Mononuclear cell (primary cell): ENCODE measurements around the gene IGF1. TPM values are rescaled to one million over a fixed set of nuclear protein-coding genes. Genes with fewer than 3 reads are reported as not detected.

Experiments
- H3K27me3 ChIP-seq: 2 replicates; pipeline ENCODE4 v1.6.0; 2011; ENCODE audit warnings: low read length, control low read depth; ENCODE audit not compliant: insufficient read depth
- H3K4me1 ChIP-seq: 2 replicates; pipeline ENCODE4 v1.5.1; 2011; ENCODE audit warnings: mild to moderate bottlenecking, low read length, control low read depth; ENCODE audit not compliant: insufficient read depth
- H3K4me3 ChIP-seq: 2 replicates; pipeline ENCODE4 v1.5.1; 2011; ENCODE audit warnings: mild to moderate bottlenecking, low read length, moderate library complexity
- H3K9me3 ChIP-seq: 2 replicates; pipeline ENCODE4 v1.5.1; 2011; ENCODE audit warnings: low read depth, mild to moderate bottlenecking, control low read depth, low read length
- total RNA-seq: library from RNA; depleted of rRNA; stranded (reverse); fragments of >200 nt; gene quantifications from one replicate; pipeline ENCODE4 v1.2.3, GENCODE V29; 2012

The IGF1 gene
- total RNA-seq, 1 donor = not detected

GRCh38 chr12:102433304-102433703 lies 47.1 kb downstream of the IGF1 start:
- Histone ChIP-seq H3K4me3 (no peak overlapping the region), H3K27me3 (no peaks in the 10 kb centered on the region), H3K4me1 (no peaks in the 10 kb centered on the region), H3K9me3 (no peaks in the 10 kb centered on the region)

DNA sequence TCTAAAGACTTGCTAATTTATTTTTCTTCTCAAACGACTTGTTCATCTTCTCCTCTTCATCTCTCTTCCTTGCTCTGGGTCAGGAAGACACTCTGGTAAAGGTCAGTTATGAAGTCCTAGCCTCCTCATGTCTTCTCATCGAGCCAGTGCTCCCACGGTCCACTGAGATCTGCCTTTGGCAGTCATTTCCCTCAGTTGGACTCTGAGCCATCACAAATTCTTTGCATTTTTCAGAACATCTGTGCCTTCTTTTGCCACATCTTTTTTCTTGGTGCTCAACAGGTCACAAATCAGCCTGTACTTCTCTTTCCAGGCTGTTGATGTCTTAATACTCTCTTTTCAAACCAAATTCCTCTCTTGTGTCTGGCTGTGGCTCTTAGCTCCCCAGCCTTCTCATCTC lies 49.7 kb downstream of the IGF1 start:
- Histone ChIP-seq H3K27me3 (no peaks in the 10 kb centered on the region), H3K4me1 (no peaks in the 10 kb centered on the region), H3K9me3 (no peaks in the 10 kb centered on the region), H3K4me3 (no peak overlapping the region)

DNA sequence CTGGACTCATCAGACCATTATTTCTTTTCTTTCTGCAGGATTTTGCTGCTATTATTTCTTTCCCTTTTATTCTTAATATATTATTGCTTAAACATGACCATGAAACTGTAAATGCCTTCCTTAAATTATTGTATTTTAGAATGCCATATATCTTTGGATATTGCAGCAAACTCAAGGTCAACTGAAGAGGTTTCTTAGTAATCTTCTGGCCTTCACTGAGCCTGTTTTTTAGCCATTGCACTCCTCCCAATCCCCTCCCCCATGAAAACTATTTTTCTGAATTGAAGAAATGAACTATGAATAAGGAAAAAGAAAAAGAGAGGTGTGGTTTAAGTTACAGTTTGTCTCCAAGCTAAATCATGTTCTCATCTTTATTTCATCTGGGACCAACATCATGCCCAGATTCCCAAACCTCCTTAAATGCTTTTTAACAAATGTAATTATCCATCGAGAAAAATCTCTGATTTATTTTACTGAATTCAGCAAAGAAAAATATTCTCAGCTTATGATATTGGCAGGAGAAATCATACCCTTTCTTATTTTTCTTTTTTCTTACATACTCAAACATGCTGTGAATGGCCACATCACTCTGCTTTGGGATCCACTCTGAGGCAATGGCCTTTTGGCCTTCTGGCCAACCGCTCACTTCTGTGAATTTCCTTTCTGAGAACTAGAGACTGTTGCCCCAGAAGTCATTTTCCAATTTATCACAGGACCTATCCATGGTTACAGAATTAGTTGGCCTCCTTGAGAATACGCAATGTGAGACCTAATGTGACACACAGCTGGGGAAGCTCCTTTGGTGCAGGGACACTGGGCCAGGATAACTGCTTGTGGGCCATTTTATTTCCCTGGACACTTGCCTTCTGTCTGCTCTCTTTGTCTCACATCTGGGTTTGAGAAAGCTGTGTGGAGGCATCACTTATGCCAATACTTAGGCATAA lies 50.9 kb downstream of the IGF1 start:
- Histone ChIP-seq H3K9me3 (no peaks in the 10 kb centered on the region), H3K4me3 (no peak overlapping the region), H3K27me3 (no peaks in the 10 kb centered on the region), H3K4me1 (no peaks in the 10 kb centered on the region)

GRCh38 chr12:102427543-102427941 lies 52.8 kb downstream of the IGF1 start:
- no peaks in the 10 kb centered on the region for H3K9me3 ChIP-seq
- no peak overlapping the region for H3K4me3 ChIP-seq
- H3K4me1 ChIP-seq = no peaks in the 10 kb centered on the region
- no peaks in the 10 kb centered on the region for H3K27me3 ChIP-seq

DNA sequence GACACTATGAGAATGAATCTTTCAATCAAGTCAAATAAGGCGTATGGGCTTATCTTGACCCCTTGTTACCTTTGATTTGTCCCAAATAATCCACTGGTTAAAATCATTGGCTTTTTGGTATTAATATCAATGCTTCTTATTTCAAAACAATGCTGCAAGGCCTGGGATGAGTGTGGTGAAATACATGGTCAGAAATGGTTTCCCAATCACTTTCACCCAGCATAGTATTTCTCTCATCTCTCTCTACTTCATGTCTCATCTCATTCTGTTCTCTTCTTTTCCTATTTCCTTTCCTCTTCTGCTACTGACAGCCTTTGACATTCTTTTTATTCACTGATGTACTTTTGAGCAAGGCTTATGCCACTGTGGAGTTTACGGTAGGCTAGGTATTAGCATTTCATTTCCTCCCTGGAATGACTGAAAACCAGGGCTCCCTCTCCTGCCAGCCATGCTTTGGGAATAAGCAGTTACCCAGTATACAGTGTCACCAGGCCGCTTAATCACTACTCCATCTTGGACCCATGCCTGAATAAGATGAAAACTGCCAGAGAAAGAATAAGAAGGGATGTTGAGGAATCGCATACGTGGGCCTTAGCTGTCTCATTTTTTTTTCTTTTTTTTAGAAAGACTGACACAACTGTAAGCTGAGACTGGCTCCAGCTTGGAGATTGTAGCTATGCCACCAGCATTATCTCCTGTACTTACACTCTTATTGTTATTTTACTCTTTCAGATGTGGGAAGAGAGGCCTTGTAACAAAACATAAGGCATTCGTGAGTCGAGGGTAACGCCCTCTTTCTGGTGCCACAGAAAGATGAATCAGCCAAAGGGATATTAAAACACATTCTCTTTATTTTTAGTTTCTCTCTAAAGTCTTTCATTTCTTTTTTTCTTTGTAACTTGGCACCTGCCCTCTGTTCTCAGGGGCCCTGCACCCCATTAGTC lies 53.5 kb downstream of the IGF1 start:
- H3K27me3 ChIP-seq = no peaks in the 10 kb centered on the region
- no peaks in the 10 kb centered on the region for H3K4me1 ChIP-seq
- no peaks in the 10 kb centered on the region for H3K9me3 ChIP-seq
- no peak overlapping the region for H3K4me3 ChIP-seq

- no peaks in the 10 kb centered on the region for H3K9me3 ChIP-seq
- H3K27me3 ChIP-seq = no peaks in the 10 kb centered on the region
- no peaks in the 10 kb centered on the region for H3K4me1 ChIP-seq
- H3K4me3 ChIP-seq = no peak overlapping the region
These were observed 55.0 kb downstream of the IGF1 start for GRCh38 chr12:102425109-102426039.

GRCh38 chr12:102423462-102423861 lies 56.9 kb downstream of the IGF1 start:
- no peaks in the 10 kb centered on the region for H3K27me3 ChIP-seq
- no peak overlapping the region for H3K4me3 ChIP-seq
- no peaks in the 10 kb centered on the region for H3K9me3 ChIP-seq
- no peaks in the 10 kb centered on the region for H3K4me1 ChIP-seq

DNA sequence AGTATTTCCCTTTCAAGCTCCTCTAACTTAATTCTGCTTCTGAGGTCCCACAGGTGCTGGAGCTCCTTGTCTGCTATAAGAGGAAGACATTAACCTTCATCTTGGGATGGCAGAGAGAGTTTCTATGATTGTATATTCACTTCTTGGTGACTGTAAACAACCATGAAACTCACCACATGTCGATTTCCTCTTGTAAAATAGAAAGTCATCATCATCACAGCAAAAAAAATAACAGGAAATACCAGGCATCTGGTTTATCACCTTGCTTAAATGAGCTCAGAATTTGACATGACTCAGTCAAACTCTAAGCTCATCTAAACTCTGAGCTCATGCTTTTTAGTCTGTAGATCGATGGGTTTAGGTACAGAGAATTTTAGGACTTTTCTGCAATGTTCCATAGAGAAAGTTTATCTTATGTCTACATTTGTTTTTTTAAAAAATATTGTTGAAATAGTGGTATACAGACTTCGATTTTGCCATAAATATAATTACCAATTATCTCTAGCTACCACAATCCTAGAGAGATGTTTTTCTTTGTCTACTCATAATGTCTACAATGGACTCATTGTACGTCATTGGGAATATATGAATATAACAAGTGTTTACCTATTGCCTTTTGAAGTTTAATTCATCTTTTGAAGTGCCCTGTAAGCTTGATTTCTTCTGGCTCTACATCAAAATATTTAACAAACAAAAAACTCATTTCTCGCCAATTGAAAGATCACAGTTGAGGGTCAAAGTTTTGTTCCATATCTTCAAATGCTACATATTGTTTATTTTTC lies 58.4 kb downstream of the IGF1 start:
- no peak overlapping the region for H3K4me3 ChIP-seq
- H3K27me3 ChIP-seq = no peaks in the 10 kb centered on the region
- no peaks in the 10 kb centered on the region for H3K4me1 ChIP-seq
- H3K9me3 ChIP-seq = no peaks in the 10 kb centered on the region

GRCh38 chr12:102419094-102419764 lies 61.1 kb downstream of the IGF1 start:
- Histone ChIP-seq H3K27me3 (no peaks in the 10 kb centered on the region), H3K4me3 (no peak overlapping the region)

GRCh38 chr12:102417055-102417454 lies 63.3 kb downstream of the IGF1 start:
- Histone ChIP-seq H3K4me3 (no peak overlapping the region), H3K27me3 (no peaks in the 10 kb centered on the region), H3K9me3 (no peaks in the 10 kb centered on the region), H3K4me1 (no peaks in the 10 kb centered on the region)

More at GRCh38 chr12:102419094-102419764, 61.1 kb downstream of the IGF1 start:
- Histone ChIP-seq H3K4me1 (no peaks in the 10 kb centered on the region), H3K9me3 (no peaks in the 10 kb centered on the region)

DNA sequence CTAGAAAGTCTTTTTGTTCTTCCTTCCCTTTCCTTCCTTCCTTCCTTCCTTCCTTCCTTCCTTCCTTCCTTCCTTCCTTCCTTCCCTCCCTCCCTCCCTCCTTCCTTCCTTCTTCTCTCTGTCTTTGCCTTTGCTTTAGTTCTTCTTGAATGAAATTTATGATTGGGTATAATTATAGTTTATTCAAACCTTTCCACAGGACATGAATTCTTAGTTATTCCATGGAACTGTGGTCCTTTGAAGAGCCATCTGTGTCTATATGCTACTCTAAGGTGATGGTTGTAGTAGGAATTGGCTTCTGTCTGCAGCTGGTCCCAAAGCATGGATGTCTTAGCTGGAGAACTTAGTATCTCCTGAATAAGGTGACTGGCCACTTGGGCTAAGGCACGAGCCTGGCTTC lies 64.8 kb downstream of the IGF1 start:
- Histone ChIP-seq H3K4me3 (no peak overlapping the region), H3K27me3 (no peaks in the 10 kb centered on the region), H3K9me3 (no peaks in the 10 kb centered on the region), H3K4me1 (no peaks in the 10 kb centered on the region)

DNA sequence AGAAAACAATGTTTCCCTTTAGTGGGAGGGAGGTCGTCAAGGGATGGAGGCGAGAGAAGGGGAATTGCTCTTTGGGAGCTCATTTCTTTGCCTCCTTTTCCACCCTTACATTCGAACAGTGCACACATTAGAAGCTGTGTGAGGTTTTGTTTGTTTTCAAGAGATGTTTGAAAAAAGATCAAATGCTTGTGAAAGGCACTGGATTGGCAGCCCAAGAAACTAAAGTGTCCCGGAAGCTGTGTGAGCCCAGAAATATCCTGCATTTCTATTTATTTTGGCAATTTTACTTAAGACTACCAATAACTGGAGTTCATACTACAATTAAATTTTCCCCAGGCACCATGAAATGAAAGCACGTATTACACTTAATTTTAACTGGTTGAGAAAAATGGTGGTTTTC lies 67.0 kb downstream of the IGF1 start:
- Histone ChIP-seq H3K27me3 (no peaks in the 10 kb centered on the region), H3K4me1 (no peaks in the 10 kb centered on the region), H3K4me3 (no peak overlapping the region), H3K9me3 (no peaks in the 10 kb centered on the region)

- Histone ChIP-seq H3K4me3 (no peak overlapping the region), H3K9me3 (no peaks in the 10 kb centered on the region), H3K4me1 (no peaks in the 10 kb centered on the region), H3K27me3 (no peaks in the 10 kb centered on the region)
These were observed 69.9 kb downstream of the IGF1 start for GRCh38 chr12:102410511-102410910.
